BLaER1 treated with 17β-estradiol and CSF1 and Interleukin-3, amounts not matched to agents 10 nM and 100 nM (cell line): ENCODE results near the gene HMGB1.

Experiments
- H3K27ac ChIP-seq, 11 experiments: shearing (Covaris generic); formaldehyde crosslinking; 2 replicates each; pipeline ENCODE4 v1.8.1; 2022
- H3K27me3 ChIP-seq, 11 experiments: shearing (Covaris generic); formaldehyde crosslinking; 2 replicates each; pipeline ENCODE4 v1.8.1; 2022
- H3K36me3 ChIP-seq, 11 experiments: shearing (Covaris generic); formaldehyde crosslinking; 2 replicates each; pipeline ENCODE4 v1.8.1; 2022
- H3K4me1 ChIP-seq, 10 experiments: shearing (Covaris generic); formaldehyde crosslinking; 2 replicates each; pipeline ENCODE4 v1.8.1; 2022
- H3K4me2 ChIP-seq, 11 experiments: shearing (Covaris generic); formaldehyde crosslinking; 2 replicates each; pipeline ENCODE4 v1.8.1; 2022
- H3K4me3 ChIP-seq, 10 experiments: shearing (Covaris generic); formaldehyde crosslinking; 2 replicates each; pipeline ENCODE4 v1.8.1; 2022
- H3K9ac ChIP-seq, 11 experiments: shearing (Covaris generic); formaldehyde crosslinking; 2 replicates each; pipeline ENCODE4 v1.8.1; 2022
- H3K9me3 ChIP-seq, 11 experiments: shearing (Covaris generic); formaldehyde crosslinking; replicated peaks in 1 of 11; 2 replicates each; pipeline ENCODE4 v1.8.1; 2022
- H4K20me1 ChIP-seq, 11 experiments: shearing (Covaris generic); formaldehyde crosslinking; 2 replicates each; pipeline ENCODE4 v1.8.1; 2022
- Cebpa-rat ChIP-seq, 11 experiments: shearing (Covaris generic); IDR thresholded peaks; 2 replicates each; pipeline ENCODE4 v1.8.1; 2022

The HMGB1 gene

GRCh38 chr13:30416471-30416870 is 49.3 kb downstream of the HMGB1 start:
- no peaks in the 10 kb centered on the region for H3K36me3 ChIP-seq
- H3K27ac ChIP-seq: no peak overlapping the region
- no peak for TF ChIP-seq Cebpa-rat (IDR thresholded peaks at IDR 0.05)
- H4K20me1 ChIP-seq: no peaks in the 10 kb centered on the region; a peak in 1 of 22 replicates
- H3K9ac ChIP-seq: no peak overlapping the region
- H3K27me3 ChIP-seq: no peaks in the 10 kb centered on the region
- H3K4me3 ChIP-seq: no peak overlapping the region
- H3K4me1 ChIP-seq: peaks cover 26 to 73% (median 56%) of the 10 kb centered on the region in 10 experiments
- H3K4me2 ChIP-seq: peak overlapping the region in 6 of 11 experiments; percentile 15 to 66 (median 52); a peak in 8 of 22 replicates
- peaks cover 0 to 9% (median 0%) of the 10 kb centered on the region in 11 experiments; a peak in 4 of 22 replicates for H3K9me3 ChIP-seq

GRCh38 chr13:30415430-30416030 is 50.2 kb downstream of the HMGB1 start:
- Histone ChIP-seq H3K27ac (peak overlapping the region in 10 of 11 experiments; percentile 61 to 84 (median 67); a peak in 19 of 22 replicates), H3K4me1 (peaks cover 18 to 73% (median 48%) of the 10 kb centered on the region in 10 experiments), H3K4me3 (no peak overlapping the region), H3K9ac (peak overlapping the region in 9 of 11 experiments; percentile 39 to 72 (median 50); a peak in 12 of 22 replicates), H3K36me3 (no peaks in the 10 kb centered on the region), H3K4me2 (peak overlapping the region; percentile 18 to 66 (median 55)), H3K27me3 (no peaks in the 10 kb centered on the region), H4K20me1 (no peaks in the 10 kb centered on the region; a peak in 1 of 22 replicates), H3K9me3 (peaks cover 0 to 9% (median 0%) of the 10 kb centered on the region in 11 experiments; a peak in 5 of 22 replicates)
- TF ChIP-seq Cebpa-rat (IDR thresholded peaks at IDR 0.05): no peak

GRCh38 chr13:30413842-30414241 is 51.9 kb downstream of the HMGB1 start:
- peak overlapping the region in 1 of 11 experiments; percentile 29; a peak in 1 of 22 replicates for H3K4me2 ChIP-seq
- H3K27ac ChIP-seq: no peak overlapping the region
- no peak overlapping the region for H3K4me3 ChIP-seq
- H3K36me3 ChIP-seq: no peaks in the 10 kb centered on the region
- H3K9ac ChIP-seq: no peak overlapping the region
- peaks cover 0 to 15% (median 0%) of the 10 kb centered on the region in 11 experiments; a peak in 5 of 22 replicates for H3K9me3 ChIP-seq
- H4K20me1 ChIP-seq: no peaks in the 10 kb centered on the region; a peak in 1 of 22 replicates
- H3K27me3 ChIP-seq: no peaks in the 10 kb centered on the region
- no peak for TF ChIP-seq Cebpa-rat (IDR thresholded peaks at IDR 0.05)
- H3K4me1 ChIP-seq: peaks cover 16 to 75% (median 54%) of the 10 kb centered on the region in 10 experiments; a peak in 19 of 20 replicates

- peaks cover 19 to 74% (median 58%) of the 10 kb centered on the region in 10 experiments; a peak in 19 of 20 replicates for H3K4me1 ChIP-seq
- H3K4me2 ChIP-seq: peak overlapping the region in 5 of 11 experiments; percentile 3 to 47 (median 40); a peak in 6 of 22 replicates
- H3K9ac ChIP-seq: no peak overlapping the region; a peak in 1 of 22 replicates
- no peak overlapping the region for H3K27ac ChIP-seq
- H3K36me3 ChIP-seq: no peaks in the 10 kb centered on the region
- no peak for TF ChIP-seq Cebpa-rat (IDR thresholded peaks at IDR 0.05)
- peaks cover 0 to 15% (median 0%) of the 10 kb centered on the region in 11 experiments; a peak in 5 of 22 replicates for H3K9me3 ChIP-seq
- H3K27me3 ChIP-seq: no peaks in the 10 kb centered on the region
- H4K20me1 ChIP-seq: no peaks in the 10 kb centered on the region; a peak in 1 of 22 replicates
- no peak overlapping the region for H3K4me3 ChIP-seq
These were observed 53.4 kb downstream of the HMGB1 start for GRCh38 chr13:30412346-30412745.

- Histone ChIP-seq H3K4me1 (peaks cover 16 to 77% (median 65%) of the 10 kb centered on the region in 10 experiments; a peak in 19 of 20 replicates), H3K27ac (no peak overlapping the region), H4K20me1 (no peaks in the 10 kb centered on the region; a peak in 1 of 22 replicates), H3K4me2 (peak overlapping the region in 8 of 11 experiments; percentile 22 to 83 (median 69); a peak in 12 of 22 replicates), H3K9me3 (peaks cover 0 to 10% (median 0%) of the 10 kb centered on the region in 11 experiments; a peak in 4 of 22 replicates), H3K27me3 (no peaks in the 10 kb centered on the region), H3K36me3 (no peaks in the 10 kb centered on the region), H3K4me3 (no peak overlapping the region), H3K9ac (no peak overlapping the region)
- TF ChIP-seq Cebpa-rat (IDR thresholded peaks at IDR 0.05): no peak
These were observed 55.0 kb downstream of the HMGB1 start for GRCh38 chr13:30410705-30411125.

GRCh38 chr13:30409886-30410704 is 55.6 kb downstream of the HMGB1 start:
- Histone ChIP-seq H3K27me3 (no peaks in the 10 kb centered on the region), H4K20me1 (no peaks in the 10 kb centered on the region; a peak in 1 of 22 replicates), H3K36me3 (no peaks in the 10 kb centered on the region), H3K27ac (peak overlapping the region in 3 of 11 experiments; percentile 8 to 67 (median 10); a peak in 4 of 22 replicates), H3K4me1 (peaks cover 10 to 72% (median 60%) of the 10 kb centered on the region in 10 experiments; a peak in 19 of 20 replicates), H3K9ac (no peak overlapping the region; a peak in 1 of 22 replicates), H3K4me3 (no peak overlapping the region), H3K9me3 (peaks cover 0 to 10% (median 0%) of the 10 kb centered on the region in 11 experiments; a peak in 3 of 22 replicates), H3K4me2 (peak overlapping the region in 9 of 11 experiments; percentile 34 to 83 (median 75); a peak in 15 of 22 replicates)
- TF ChIP-seq Cebpa-rat (IDR thresholded peaks at IDR 0.05): no peak

- Histone ChIP-seq H3K36me3 (no peaks in the 10 kb centered on the region), H3K4me1 (peaks cover 4 to 66% (median 51%) of the 10 kb centered on the region in 10 experiments; a peak in 19 of 20 replicates), H3K4me3 (peak overlapping the region in 6 of 10 experiments; percentile 10 to 61 (median 45); a peak in 11 of 20 replicates), H3K27ac (peak overlapping the region in 9 of 11 experiments; percentile 46 to 71 (median 64); a peak in 19 of 22 replicates), H3K4me2 (peak overlapping the region; percentile 62 to 93 (median 76)), H4K20me1 (no peaks in the 10 kb centered on the region), H3K9me3 (peaks cover 0 to 6% (median 0%) of the 10 kb centered on the region in 11 experiments; a peak in 1 of 22 replicates), H3K9ac (peak overlapping the region in 10 of 11 experiments; percentile 33 to 66 (median 56); a peak in 16 of 22 replicates), H3K27me3 (no peaks in the 10 kb centered on the region)
- no peak for TF ChIP-seq Cebpa-rat (IDR thresholded peaks at IDR 0.05)
These were observed 57.2 kb downstream of the HMGB1 start for GRCh38 chr13:30408319-30409101.
